ENCODE data around the gene CDCP1. TPM values are rescaled to one million over a fixed set of nuclear protein-coding genes. Genes with fewer than 3 reads are reported as not detected.
A peak's percentile ranks its signal among the peaks of the same experiment; 100 is the strongest.

The CDCP1 gene
- total RNA-seq, 6 donors from 2014 or later, result 9.9 to 32.7 (median 19.2) TPM

- Histone ChIP-seq H3K4me3 (no peak overlapping the region), H3K27ac (no peak overlapping the region), H3K27me3 (no peaks in the 10 kb centered on the region), H3K36me3 (no peaks in the 10 kb centered on the region), H3K4me1 (peaks cover 0 to 5% (median 0%) of the 10 kb centered on the region in 4 donors), H3K9me3 (no peaks in the 10 kb centered on the region)
- ATAC-seq (ENCODE audit: low FRiP score in 2 of 2) (no peak), DNase-seq (no peak)
- no peak for TF ChIP-seq CTCF (IDR thresholded peaks at IDR 0.05)
- no peak for TF ChIP-seq POLR2A (IDR thresholded peaks at IDR 0.05)
- WGBS, 2 donors, result 79 to 85% methylated on average over 4 of the region's 4 CpGs
These were observed 17.2 kb downstream of the CDCP1 start for GRCh38 chr3:45128950-45129349.

- TF ChIP-seq EP300 (IDR thresholded peaks at IDR 0.05) (no peak), POLR2A (IDR thresholded peaks at IDR 0.05) (no peak), POLR2AphosphoS5 (IDR thresholded peaks at IDR 0.05) (no peak), CTCF (IDR thresholded peaks at IDR 0.05) (no peak)
- H3K27me3 ChIP-seq, result no peaks in the 10 kb centered on the region
- no peak overlapping the region for H3K4me3 ChIP-seq
- H3K36me3 ChIP-seq, result no peaks in the 10 kb centered on the region
- H3K27ac ChIP-seq, result no peak overlapping the region
- no peak for DNase-seq
- H3K9me3 ChIP-seq, result no peaks in the 10 kb centered on the region
- H3K4me1 ChIP-seq, result peaks cover 0 to 5% (median 0%) of the 10 kb centered on the region in 4 donors
- WGBS, 2 donors, result 73 to 80% methylated on average over 3 of the region's 3 CpGs
- no peak for ATAC-seq (ENCODE audit: low FRiP score in 2 of 2)
These were observed 18.9 kb downstream of the CDCP1 start for GRCh38 chr3:45127130-45127822.

GRCh38 chr3:45126730-45127129, 19.4 kb downstream of the CDCP1 start:
- no peaks in the 10 kb centered on the region for H3K9me3 ChIP-seq
- no peaks in the 10 kb centered on the region for H3K36me3 ChIP-seq
- DNase-seq, result no peak
- H3K27me3 ChIP-seq, result no peaks in the 10 kb centered on the region
- no peak for ATAC-seq (ENCODE audit: low FRiP score in 2 of 2)
- WGBS, 2 donors, result 79 to 88% methylated on average over 6 of the region's 6 CpGs
- H3K4me3 ChIP-seq, result no peak overlapping the region
- no peak overlapping the region for H3K27ac ChIP-seq
- H3K4me1 ChIP-seq, result peaks cover 0 to 5% (median 0%) of the 10 kb centered on the region in 4 donors
- TF ChIP-seq POLR2A (IDR thresholded peaks at IDR 0.05), result no peak
- no peak for TF ChIP-seq EP300 (IDR thresholded peaks at IDR 0.05)
- TF ChIP-seq POLR2AphosphoS5 (IDR thresholded peaks at IDR 0.05), result no peak
- no peak for TF ChIP-seq CTCF (IDR thresholded peaks at IDR 0.05)

GRCh38 chr3:45125550-45126026, 20.6 kb downstream of the CDCP1 start:
- H3K9me3 ChIP-seq, result no peaks in the 10 kb centered on the region
- 61 to 75% methylated on average over 2 of the region's 2 CpGs for WGBS, 2 donors
- no peaks in the 10 kb centered on the region for H3K36me3 ChIP-seq
- peak; percentile 52 to 93 for ATAC-seq (ENCODE audit: low FRiP score in 2 of 2)
- peaks cover 0 to 5% (median 0%) of the 10 kb centered on the region in 4 donors for H3K4me1 ChIP-seq
- no peaks in the 10 kb centered on the region for H3K27me3 ChIP-seq
- TF ChIP-seq CTCF (IDR thresholded peaks at IDR 0.05), result no peak
- TF ChIP-seq POLR2AphosphoS5 (IDR thresholded peaks at IDR 0.05), result peak in 1 of 2 donors; percentile 57
- peak in 1 of 4 donors; percentile 12 for TF ChIP-seq POLR2A (IDR thresholded peaks at IDR 0.05)
- peak in 1 of 4 donors; percentile 46 for TF ChIP-seq EP300 (IDR thresholded peaks at IDR 0.05)
- H3K4me3 ChIP-seq, result no peak overlapping the region
- peak in 1 of 2 donors; percentile 88 for DNase-seq
- H3K27ac ChIP-seq, result no peak overlapping the region

- H3K27ac ChIP-seq, result no peak overlapping the region
- no peaks in the 10 kb centered on the region for H3K9me3 ChIP-seq
- H3K4me1 ChIP-seq, result peaks cover 0 to 5% (median 0%) of the 10 kb centered on the region in 4 donors
- 33 to 39% methylated on average over 2 of the region's 2 CpGs for WGBS, 2 donors
- H3K4me3 ChIP-seq, result no peak overlapping the region
- no peak for ATAC-seq (ENCODE audit: low FRiP score in 2 of 2)
- DNase-seq, result no peak
- no peaks in the 10 kb centered on the region for H3K27me3 ChIP-seq
- H3K36me3 ChIP-seq, result no peaks in the 10 kb centered on the region
- TF ChIP-seq CTCF (IDR thresholded peaks at IDR 0.05) (no peak), POLR2AphosphoS5 (IDR thresholded peaks at IDR 0.05) (no peak), EP300 (IDR thresholded peaks at IDR 0.05) (no peak), POLR2A (IDR thresholded peaks at IDR 0.05) (no peak)
These were observed 21.2 kb downstream of the CDCP1 start for GRCh38 chr3:45124956-45125355.

Data from upper lobe of left lung (tissue), 6 donors.